SU-DHL-6 (cell line): ENCODE measurements around the gene CLIC5.

Source experiments
- EZH2phosphoT487 ChIP-seq: fragments of 200-600 bp; sonication (generic), shearing (Covaris generic); conservative IDR thresholded peaks from 2 replicates; pipeline ENCODE4 v1.6.1; 2018; ENCODE audit warnings: mild to moderate bottlenecking, antibody characterized with exemption, low read length, moderate library complexity, mixed read lengths
- TF ChIP-seq, protein P1 (sequence below): fragments of 200-600 bp; sonication (generic); IDR thresholded peaks from one replicate; pipeline ENCODE4 v1.5.1; 2017; ENCODE audit warnings: antibody characterized with exemption, mild to moderate bottlenecking, low read length, moderate library complexity; ENCODE audit not compliant: insufficient read depth, poor library complexity, severe bottlenecking

DNA sequence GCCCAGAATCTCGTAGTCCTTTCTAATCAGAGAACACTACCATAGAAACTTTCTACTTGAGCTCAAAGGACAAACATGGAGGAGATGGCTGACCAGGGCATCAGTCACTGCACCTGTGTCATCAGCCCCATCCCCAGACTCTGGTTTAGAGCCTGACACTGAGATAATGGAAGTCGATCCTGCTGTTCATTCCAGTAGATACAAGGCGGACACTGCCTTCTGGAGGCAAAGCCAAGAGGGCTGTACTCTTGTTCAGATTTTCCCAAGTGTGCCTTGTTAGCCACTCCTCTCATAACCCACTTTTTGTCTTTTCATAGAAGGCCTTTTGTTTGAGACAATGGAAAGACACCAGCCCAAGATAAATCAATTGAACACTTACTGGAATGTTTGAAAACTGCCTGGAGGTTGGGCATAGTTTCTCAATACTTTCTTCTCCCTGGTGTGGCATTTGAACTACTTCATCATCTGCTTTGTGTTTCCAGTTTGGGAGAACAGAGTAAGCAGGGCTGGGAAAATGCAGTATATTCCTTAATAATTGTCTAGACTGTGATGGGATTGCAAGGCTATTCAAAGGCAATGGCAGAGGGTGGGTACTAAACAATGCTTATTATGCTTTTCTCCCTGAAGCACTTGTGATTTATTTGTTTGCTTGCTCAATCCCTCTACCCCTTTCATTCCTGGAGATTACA is 99.7 kb downstream of the CLIC5 start:
- TF ChIP-seq, protein P1, sequence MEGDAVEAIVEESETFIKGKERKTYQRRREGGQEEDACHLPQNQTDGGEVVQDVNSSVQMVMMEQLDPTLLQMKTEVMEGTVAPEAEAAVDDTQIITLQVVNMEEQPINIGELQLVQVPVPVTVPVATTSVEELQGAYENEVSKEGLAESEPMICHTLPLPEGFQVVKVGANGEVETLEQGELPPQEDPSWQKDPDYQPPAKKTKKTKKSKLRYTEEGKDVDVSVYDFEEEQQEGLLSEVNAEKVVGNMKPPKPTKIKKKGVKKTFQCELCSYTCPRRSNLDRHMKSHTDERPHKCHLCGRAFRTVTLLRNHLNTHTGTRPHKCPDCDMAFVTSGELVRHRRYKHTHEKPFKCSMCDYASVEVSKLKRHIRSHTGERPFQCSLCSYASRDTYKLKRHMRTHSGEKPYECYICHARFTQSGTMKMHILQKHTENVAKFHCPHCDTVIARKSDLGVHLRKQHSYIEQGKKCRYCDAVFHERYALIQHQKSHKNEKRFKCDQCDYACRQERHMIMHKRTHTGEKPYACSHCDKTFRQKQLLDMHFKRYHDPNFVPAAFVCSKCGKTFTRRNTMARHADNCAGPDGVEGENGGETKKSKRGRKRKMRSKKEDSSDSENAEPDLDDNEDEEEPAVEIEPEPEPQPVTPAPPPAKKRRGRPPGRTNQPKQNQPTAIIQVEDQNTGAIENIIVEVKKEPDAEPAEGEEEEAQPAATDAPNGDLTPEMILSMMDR, result no peak
- TF ChIP-seq EZH2phosphoT487, result no peak
